ENCODE results near the gene OR4E2.
"Not testable (repeated sequence)": the region's sequence is repeated elsewhere in the genome, so short reads cannot be mapped to it uniquely, and the experiment has no call there.

OR4E2 gene

GRCh38 chr14:21697662-21698061 lies 44.0 kb downstream of the OR4E2 start:
- DNase-seq (ENCODE audit: low read depth in 2 of 2), result not testable (repeated sequence)

GRCh38 chr14:21698538-21698937 lies 44.9 kb downstream of the OR4E2 start:
- not testable (repeated sequence) for DNase-seq (ENCODE audit: low read depth in 2 of 2)

GRCh38 chr14:21699551-21699950 lies 45.9 kb downstream of the OR4E2 start:
- no peak for DNase-seq (ENCODE audit: low read depth in 2 of 2)

- DNase-seq (ENCODE audit: low read depth in 2 of 2), result no peak
Observed at GRCh38 chr14:21702316-21702715, 48.7 kb downstream of the OR4E2 start.

- DNase-seq (ENCODE audit: low read depth in 2 of 2), result no peak
Observed at GRCh38 chr14:21703357-21704326, 50.0 kb downstream of the OR4E2 start.

- DNase-seq (ENCODE audit: low read depth in 2 of 2), result no peak
Observed at GRCh38 chr14:21704338-21704737, 50.7 kb downstream of the OR4E2 start.

- DNase-seq (ENCODE audit: low read depth in 2 of 2), result no peak
Observed at GRCh38 chr14:21711360-21711961, 57.8 kb downstream of the OR4E2 start.

GRCh38 chr14:21712036-21712435 lies 58.4 kb downstream of the OR4E2 start:
- DNase-seq (ENCODE audit: low read depth in 2 of 2), result no peak

GRCh38 chr14:21714318-21714929 lies 60.8 kb downstream of the OR4E2 start:
- DNase-seq (ENCODE audit: low read depth in 2 of 2), result no peak

Data from stimulated activated CD8-positive, alpha-beta memory T cell treated with anti-CD3 and anti-CD28 coated beads, Interleukin-15, amount 100 ng/mL, for 4 hours (primary cell).